Epidermal melanocyte (primary cell): ENCODE data around the gene TICRR.

Experiments
- DNase-seq: peaks from one replicate; pipeline ENCODE4 v3.0.0; 2011; ENCODE audit warnings: low spot score; ENCODE audit not compliant: insufficient read length

The TICRR gene

DNA sequence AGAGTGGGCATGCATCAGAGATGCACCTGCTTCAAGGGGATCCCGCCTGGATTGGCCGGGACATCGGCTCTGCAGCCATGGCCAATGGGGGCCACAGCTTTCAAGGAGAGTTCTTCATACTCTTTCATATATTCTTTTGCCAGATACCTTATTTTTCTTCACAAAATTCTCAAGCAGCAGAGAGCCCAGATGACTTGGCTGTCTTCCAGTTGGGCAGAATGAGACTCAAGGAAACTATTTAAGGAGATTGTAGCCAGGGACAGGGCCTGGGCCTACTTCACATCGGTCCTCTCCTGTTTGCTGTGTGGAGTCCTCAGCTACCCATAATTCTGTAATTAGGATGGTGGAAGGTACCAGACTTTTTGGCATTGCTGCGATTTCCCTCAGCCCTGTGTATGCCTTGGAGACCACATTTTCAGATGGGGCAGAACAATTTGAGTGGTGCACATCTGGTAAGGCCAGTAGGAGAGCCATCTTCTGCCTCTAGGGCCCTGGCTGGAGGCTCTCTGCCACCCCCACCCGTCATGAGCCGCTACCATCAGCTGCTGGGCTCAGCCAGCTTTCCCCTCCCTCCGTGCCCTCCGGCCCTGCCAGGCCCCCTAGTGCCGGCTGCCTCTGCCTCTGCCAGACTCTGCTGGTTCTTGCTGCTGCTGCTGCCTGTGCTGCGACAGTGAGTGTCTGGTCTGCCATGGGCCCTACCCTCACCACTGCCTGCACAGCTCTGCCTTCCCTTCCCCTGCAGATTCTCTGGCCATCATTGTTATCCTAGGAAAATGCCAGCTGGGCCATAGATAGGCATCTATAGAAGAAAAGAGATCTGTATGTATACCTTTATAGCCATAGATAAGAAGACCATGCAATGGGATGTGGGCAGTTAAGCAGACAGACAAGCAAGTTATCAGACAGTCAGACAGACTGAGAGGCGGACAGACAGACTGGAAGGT lies 97.2 kb downstream of the TICRR start:
- no peak for DNase-seq

DNA sequence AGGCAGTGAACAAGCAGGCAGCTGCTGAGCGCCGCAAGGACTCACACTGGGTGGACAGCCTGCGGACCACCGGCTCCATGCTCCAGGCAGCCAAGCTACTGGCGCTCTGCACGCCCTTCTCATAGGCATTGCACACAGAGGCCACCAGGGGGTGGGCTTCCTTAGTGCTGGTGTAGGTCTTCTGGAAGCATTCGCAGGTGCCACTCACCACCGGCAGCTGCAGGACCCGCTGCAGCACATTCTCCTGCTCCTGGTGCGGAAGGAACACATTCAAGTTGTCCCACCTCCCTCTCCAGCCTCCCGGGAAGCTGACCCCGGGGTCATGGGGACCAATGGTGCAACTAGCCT lies 97.9 kb downstream of the TICRR start:
- no peak for DNase-seq

DNA sequence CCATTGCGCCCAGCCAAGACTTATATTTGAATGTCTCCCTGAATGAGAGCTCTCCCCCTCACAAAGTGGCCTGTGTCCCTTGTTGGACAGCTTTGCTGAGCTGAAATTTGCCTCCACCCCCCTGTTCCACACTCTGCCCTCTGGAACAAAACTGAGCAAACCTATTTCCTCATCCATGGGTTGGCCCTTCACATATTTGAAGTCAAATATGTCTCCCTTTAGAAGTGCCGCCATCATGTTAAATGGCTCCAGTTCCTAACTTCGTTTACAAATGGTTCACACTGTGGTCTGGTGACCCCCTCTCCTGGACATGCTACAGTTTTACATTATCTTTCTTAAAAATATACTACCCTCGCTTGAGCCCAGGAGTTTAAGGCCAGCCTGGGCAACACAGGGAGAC lies 99.3 kb downstream of the TICRR start:
- no peak for DNase-seq

GRCh38 chr15:89675606-89676005 lies 100.3 kb downstream of the TICRR start:
- no peak for DNase-seq

DNA sequence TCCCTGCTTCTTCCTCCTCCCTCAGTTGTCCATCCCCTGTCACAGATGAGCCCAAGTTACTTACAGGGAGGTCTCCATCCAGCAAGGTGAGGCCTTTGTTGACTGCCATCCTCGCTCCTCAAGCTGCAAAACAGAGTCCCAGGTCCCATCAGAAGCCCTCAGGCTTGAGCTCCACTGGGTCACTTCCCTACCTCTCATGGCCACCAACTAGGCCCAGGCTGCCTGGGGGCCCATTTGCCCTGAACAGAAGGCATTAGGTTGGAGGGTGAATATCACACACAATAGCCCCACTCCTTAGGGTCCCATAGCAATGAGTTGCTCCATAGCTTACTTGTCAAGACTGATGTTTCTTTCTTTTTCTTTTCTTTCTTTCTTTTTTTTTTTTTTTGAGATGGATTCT lies 102.1 kb downstream of the TICRR start:
- DNase-seq = no peak
